Hematopoietic multipotent progenitor cell (in vitro differentiated cells): Measurements from ENCODE around the gene ENDOD1. TPM values are rescaled to one million over a fixed set of nuclear protein-coding genes. Genes with fewer than 3 reads are reported as not detected.
"Not testable (repeated sequence)": the region's sequence is repeated elsewhere in the genome, so short reads cannot be mapped to it uniquely, and the experiment has no call there.

Source experiments
- DNase-seq, 3 donors: peaks; one replicate each; pipeline ENCODE4 v3.0.0-alpha.2; 2011 to 2015; ENCODE audit warnings: low read depth in 2 of 3, low spot score in 2 of 3
- total RNA-seq: library from RNA; depleted of rRNA; stranded (reverse); fragments of >200 nt; gene quantifications from one replicate; pipeline ENCODE4 v1.2.3, GENCODE V29; 2012

Gene ENDOD1, protein sequence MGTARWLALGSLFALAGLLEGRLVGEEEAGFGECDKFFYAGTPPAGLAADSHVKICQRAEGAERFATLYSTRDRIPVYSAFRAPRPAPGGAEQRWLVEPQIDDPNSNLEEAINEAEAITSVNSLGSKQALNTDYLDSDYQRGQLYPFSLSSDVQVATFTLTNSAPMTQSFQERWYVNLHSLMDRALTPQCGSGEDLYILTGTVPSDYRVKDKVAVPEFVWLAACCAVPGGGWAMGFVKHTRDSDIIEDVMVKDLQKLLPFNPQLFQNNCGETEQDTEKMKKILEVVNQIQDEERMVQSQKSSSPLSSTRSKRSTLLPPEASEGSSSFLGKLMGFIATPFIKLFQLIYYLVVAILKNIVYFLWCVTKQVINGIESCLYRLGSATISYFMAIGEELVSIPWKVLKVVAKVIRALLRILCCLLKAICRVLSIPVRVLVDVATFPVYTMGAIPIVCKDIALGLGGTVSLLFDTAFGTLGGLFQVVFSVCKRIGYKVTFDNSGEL
- total RNA-seq = 14.5 TPM

DNA sequence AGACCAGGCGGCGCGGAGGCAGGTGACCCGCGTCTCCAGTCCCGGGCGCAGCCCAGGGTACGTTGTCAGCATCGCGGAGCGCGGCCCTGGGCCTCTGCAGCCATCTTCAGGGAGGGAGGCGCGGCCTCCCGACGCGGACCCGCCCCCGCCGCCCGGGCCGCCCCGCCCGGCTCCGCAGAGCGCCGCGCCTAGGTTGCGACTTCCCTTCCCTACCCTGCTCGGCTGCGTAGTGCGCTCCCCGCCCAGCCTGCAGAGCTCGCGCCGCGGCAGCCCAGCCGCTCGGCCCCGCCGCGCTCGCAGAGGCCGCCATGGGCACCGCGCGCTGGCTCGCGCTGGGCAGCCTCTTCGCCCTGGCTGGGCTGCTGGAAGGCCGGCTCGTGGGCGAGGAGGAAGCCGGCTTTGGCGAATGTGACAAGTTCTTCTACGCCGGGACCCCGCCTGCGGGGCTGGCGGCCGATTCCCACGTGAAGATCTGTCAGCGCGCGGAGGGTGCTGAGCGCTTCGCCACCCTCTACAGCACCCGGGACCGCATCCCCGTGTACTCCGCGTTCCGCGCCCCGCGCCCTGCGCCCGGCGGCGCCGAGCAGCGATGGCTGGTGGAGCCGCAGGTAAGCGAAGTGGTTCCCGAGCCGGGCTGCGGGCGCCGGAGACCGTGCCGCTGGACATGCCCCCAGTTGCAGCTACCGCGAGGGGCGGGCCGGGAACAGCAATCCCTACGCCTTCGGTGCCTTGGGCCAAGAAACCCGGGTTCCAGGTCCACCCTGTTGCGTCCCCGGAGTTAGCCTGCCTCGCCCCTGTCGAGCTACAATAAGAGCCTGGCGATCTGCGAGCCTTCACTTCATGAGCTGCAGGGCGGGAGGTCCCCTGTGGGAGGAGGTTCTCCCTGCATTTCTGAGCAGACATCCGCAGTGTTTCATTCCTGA, at the start of gene ENDOD1:
Gene ENDOD1 (plus strand): TSS at position 227 of the 923 bp plus-strand sequence. CDS start 82 bp downstream, at position 309.
- DNase-seq = peak; percentile 80 to 87 (median 85)

DNA sequence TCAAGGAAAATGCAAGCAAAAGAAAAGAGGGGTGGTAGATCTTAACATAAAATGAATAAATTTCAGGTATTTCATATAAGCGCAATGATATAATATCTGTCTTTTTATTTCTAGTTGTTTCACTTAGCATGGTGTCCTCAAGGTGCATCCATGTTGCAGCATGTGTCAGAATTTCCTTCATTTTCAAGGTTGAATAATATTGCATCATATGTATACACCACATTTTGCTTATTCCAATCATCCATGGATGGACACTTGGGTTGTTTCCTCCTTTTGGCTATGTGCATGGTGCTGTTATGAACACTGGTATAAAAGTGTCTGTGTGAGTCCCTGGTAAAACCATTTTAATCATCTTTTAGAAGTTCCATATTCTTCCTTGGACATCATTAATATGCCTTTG, 47.4 kb upstream of the ENDOD1 start:
- no peak for DNase-seq

GRCh38 chr11:95042906-95043305, 46.7 kb upstream of the ENDOD1 start:
- DNase-seq = no peak

GRCh38 chr11:95044010-95044409, 45.6 kb upstream of the ENDOD1 start:
- DNase-seq = no peak

GRCh38 chr11:95045812-95046211, 43.8 kb upstream of the ENDOD1 start:
- DNase-seq = no peak

DNA sequence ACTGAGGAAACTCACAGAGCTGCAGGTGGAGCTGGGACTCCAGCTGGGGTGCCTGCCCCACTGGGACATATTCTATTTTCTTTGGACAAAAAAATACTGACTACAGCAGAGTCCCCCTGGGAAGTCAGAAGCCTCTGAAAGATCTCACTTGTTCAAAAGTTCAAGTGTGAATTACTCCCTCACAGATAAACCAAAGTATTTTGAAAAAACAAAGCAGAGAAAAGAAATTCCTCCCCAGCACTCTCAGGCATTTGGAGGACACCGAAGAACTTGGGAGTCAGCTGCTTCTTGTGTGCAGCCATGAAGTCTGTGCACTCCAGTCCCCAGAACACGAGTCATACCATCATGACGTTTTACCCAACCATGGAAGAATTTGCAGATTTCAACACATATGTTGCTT, 40.5 kb upstream of the ENDOD1 start, which contains the start of gene KDM4F:
Gene KDM4F (plus strand): TSS at position 301 of the 400 bp plus-strand sequence.
- not testable (repeated sequence) for DNase-seq

DNA sequence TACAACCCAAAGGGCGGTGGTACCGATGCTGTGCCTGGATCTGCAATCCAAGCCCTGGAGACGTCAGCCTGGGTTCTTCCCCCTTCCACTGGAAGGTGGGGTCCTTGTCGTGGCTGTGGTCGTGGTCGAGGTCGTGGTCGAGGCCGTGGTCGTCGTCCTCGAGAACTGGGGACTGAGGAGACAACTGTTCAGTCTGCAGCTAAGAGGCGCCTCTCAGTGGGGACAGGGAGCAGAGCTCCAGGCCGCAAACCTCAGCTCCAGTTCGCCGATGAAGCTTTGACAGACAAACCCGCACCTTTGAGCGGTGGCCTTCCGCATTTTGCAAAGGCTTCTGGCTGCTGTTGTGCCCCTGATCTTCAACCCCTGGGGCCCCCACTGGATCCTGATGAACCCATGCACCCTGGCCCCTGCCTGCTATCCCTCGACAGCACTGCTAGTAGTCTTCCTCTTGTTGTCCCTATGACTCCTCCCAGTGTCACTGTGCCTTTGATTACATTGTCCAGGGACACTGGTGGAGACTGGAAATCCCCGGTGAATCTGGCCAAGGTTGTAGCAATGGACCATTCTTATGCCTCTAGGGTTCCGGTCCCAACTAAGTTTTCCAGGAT, 38.9 kb upstream of the ENDOD1 start:
- no peak for DNase-seq

GRCh38 chr11:95054356-95054755, 35.3 kb upstream of the ENDOD1 start:
- DNase-seq = no peak

DNA sequence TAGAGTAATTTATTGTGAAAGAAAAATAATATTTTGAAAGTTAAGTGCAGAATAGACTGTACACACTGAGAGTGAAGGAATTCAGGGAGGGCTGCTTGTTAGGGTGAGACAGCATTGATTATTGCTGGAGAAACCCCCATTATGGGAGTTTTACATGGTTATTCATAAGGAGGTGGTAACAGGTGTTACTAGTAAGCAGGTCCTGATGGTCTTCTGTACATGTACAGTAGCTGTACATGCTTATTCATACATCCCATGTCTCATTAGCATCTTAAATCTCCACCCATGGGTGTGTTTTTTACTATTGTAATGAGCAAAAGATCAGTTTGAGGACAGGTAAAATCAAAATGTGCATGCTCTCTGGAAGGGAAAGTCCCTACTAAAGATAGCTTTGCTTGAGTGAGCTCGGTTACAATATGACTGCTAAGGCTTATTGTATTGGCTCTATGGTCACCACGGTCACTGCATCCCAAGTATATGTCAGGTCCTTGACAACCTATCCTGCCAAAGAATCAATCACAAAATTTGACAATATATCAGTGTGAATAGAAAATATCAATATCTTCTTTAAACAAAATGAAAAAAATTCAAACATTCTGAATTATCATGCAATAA, 34.3 kb upstream of the ENDOD1 start:
- no peak for DNase-seq

DNA sequence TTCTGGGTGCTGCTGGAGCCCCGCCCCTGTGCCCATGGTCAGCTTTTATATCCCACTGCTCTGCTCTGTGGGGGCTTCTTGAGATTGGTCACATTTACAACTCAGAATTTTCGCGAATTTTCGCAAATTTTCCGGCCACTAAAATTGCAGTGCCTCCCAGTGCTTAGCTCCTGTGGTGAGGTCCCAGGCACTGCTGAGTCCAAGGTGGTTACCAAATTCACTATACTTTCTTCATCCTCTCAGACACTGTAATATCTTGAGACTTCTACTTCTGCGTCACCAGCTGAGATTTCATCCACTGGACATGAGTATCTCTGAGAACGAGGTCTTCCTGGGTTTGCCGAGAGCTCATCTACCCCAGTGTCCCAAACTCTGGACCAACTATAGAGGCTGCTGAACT, 31.7 kb upstream of the ENDOD1 start:
- DNase-seq = no peak

- no peak for DNase-seq
These were observed 31.0 kb upstream of the ENDOD1 start for GRCh38 chr11:95058621-95059020.

- no peak for DNase-seq
These were observed 30.6 kb upstream of the ENDOD1 start for GRCh38 chr11:95059046-95059445.

DNA sequence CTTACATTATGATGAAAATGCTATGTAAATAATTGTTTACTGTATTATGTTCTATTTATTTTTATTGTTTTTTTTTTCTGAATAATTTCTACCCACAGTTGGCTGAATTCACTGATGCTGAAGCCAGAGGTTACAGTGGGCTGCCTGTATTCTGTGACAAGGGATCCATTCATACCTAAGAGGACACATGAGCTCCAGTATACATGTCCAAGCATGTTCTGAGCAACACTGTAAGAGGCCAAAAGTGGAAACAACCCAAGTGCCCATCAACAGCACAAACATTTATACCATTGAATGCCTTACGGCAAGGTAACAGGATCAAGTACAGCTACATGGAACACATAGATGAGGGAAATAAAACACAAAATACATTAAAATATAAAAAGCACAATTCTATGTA, 24.3 kb upstream of the ENDOD1 start:
- DNase-seq = no peak

GRCh38 chr11:95066716-95067038, 23.0 kb upstream of the ENDOD1 start, which contains the start of gene SRSF8:
Gene SRSF8, plus strand, starts transcription at chr11:95066919. Its CDS starts 308 bp downstream, at chr11:95067227.
- no peak for DNase-seq

GRCh38 chr11:95067039-95067840, 22.4 kb upstream of the ENDOD1 start:
- peak; percentile 59 to 81 (median 75) for DNase-seq

DNA sequence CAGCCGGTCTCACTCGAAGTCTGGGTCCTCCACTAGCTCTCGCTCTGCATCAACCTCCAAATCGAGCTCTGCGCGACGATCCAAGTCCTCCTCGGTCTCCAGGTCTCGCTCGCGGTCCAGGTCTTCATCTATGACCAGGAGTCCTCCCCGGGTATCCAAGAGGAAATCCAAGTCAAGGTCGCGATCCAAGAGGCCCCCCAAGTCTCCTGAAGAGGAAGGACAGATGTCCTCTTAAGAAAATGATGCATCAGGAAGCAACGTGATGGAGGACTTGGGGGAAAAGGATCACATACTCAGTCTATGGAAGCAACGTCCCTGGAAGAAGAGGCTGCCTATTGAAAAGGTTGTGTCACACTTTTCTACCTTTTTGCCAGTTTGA, 21.8 kb upstream of the ENDOD1 start:
- no peak for DNase-seq

GRCh38 chr11:95068549-95068948, 21.1 kb upstream of the ENDOD1 start:
- DNase-seq = peak; percentile 52 to 96 (median 89)

DNA sequence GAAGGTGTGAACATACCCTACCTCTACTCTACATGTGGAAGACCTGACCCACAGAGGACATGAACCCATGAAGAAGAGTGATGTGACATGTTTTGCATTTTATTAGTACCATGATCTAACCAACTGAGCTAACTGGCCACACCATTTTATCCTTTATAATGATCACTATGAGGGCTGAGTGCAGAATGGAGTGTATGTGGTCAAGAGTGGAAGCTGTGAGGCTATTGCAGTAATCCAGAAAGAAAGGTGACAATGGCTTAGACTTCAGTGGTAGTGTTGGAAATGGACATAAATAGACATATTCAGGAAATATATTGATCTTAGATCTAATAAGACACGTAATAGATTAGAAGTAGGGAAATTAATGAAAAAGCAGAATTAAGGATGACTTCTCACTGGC, 19.2 kb upstream of the ENDOD1 start:
- no peak for DNase-seq

GRCh38 chr11:95072948-95073347, 16.7 kb upstream of the ENDOD1 start:
- no peak for DNase-seq
